ENCODE measurements around the gene LRRTM2.

LRRTM2 gene

GRCh38 chr5:138833726-138834480 lies 41.2 kb downstream of the LRRTM2 start:
- DNase-seq, result no peak

GRCh38 chr5:138833080-138833479 lies 42.1 kb downstream of the LRRTM2 start:
- DNase-seq, result no peak

- no peak for DNase-seq
Measured at GRCh38 chr5:138832218-138832617, 42.9 kb downstream of the LRRTM2 start.

GRCh38 chr5:138831703-138832102 lies 43.4 kb downstream of the LRRTM2 start:
- DNase-seq, result no peak

- no peak for DNase-seq
Measured at GRCh38 chr5:138829341-138829740, 45.8 kb downstream of the LRRTM2 start.

GRCh38 chr5:138828556-138828955 lies 46.6 kb downstream of the LRRTM2 start:
- DNase-seq, result no peak

GRCh38 chr5:138824924-138825863 lies 49.9 kb downstream of the LRRTM2 start:
- DNase-seq, result no peak

- DNase-seq, result no peak
Measured at GRCh38 chr5:138824516-138824915, 50.6 kb downstream of the LRRTM2 start.

- DNase-seq, result no peak
Measured at GRCh38 chr5:138820695-138821094, 54.4 kb downstream of the LRRTM2 start.

- no peak for DNase-seq
Measured at GRCh38 chr5:138819081-138819480, 56.1 kb downstream of the LRRTM2 start.
